Measurements from ENCODE around the gene RFX7.

DNA sequence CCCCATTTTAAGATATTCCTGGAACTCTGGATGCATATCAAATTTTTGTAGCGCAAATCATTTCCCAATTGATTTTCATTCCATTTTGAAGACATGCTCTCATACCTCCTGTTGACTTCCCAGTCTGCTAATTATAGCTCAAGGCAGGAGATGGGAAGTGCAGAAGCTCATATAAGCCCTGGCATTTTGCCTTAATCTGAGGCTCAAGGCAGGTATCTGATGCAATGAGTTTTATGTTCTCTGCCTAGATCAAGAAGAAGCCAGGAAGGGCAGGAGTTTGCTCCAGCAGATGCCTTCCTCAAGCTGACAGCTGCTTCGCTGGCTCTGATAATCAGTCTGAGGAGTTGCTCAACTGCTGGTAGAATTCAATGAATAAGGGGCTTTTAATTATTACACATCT lies 184.7 kb downstream of the RFX7 start:
- TF ChIP-seq POLR2A (IDR thresholded peaks at IDR 0.05) (no peak), POLR2AphosphoS5 (IDR thresholded peaks at IDR 0.05) (no peak), EP300 (IDR thresholded peaks at IDR 0.05; ENCODE audit: low read depth) (no peak)
- TF ChIP-seq, protein P1, sequence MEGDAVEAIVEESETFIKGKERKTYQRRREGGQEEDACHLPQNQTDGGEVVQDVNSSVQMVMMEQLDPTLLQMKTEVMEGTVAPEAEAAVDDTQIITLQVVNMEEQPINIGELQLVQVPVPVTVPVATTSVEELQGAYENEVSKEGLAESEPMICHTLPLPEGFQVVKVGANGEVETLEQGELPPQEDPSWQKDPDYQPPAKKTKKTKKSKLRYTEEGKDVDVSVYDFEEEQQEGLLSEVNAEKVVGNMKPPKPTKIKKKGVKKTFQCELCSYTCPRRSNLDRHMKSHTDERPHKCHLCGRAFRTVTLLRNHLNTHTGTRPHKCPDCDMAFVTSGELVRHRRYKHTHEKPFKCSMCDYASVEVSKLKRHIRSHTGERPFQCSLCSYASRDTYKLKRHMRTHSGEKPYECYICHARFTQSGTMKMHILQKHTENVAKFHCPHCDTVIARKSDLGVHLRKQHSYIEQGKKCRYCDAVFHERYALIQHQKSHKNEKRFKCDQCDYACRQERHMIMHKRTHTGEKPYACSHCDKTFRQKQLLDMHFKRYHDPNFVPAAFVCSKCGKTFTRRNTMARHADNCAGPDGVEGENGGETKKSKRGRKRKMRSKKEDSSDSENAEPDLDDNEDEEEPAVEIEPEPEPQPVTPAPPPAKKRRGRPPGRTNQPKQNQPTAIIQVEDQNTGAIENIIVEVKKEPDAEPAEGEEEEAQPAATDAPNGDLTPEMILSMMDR (IDR thresholded peaks at IDR 0.05), result no peak

Data from transverse colon (tissue), 4 donors.